ENCODE data around the gene RAB40AL. TPM values are rescaled to one million over a fixed set of nuclear protein-coding genes. Genes with fewer than 3 reads are reported as not detected.

RAB40AL gene
- total and polyA plus RNA-seq, 2 donors (not counting 1 experiment from before 2014, with no cell fraction given) = 0.34 to 0.48 TPM

DNA sequence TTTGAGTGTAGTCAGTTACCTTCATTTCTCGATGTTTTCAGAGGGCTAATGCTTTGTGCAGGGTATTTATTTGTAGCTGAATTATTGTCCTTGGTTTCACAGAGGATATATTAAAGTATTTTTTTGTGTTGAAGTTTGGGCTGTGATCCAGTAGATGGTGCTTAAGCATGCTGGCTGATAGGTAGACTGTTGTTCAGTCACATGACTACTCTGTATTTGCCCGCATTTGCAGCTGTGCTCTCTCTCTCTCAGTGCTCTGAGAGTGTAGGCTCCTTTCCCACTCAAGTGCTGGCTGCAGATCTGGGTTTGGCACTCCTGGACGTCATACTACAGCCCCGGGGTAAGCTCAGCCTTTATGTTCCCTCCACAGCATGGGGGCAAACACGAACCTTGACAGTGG lies 21.7 kb downstream of the RAB40AL start:
- no peak overlapping the region for H3K27ac ChIP-seq (ENCODE audit: low read length in 2 of 2)
- no peaks in the 10 kb centered on the region for H3K36me3 ChIP-seq (replicated peaks in 1 of 2; ENCODE audit: control extremely low read depth in 1 of 2, control insufficient read depth in 1 of 2, extremely low read depth in 1 of 2, insufficient read depth in 2 of 2, low read length in 1 of 2)
- H3K4me3 Mint-ChIP-seq = no peak overlapping the region
- H3K79me2 ChIP-seq (ENCODE audit: control insufficient read depth, insufficient read depth, low read length) = no peaks in the 10 kb centered on the region
- no peak overlapping the region for H3K27ac Mint-ChIP-seq
- intact Hi-C loops (cut with micrococcal nuclease) = no loop called here
- H3K4me3 ChIP-seq (ENCODE audit: control extremely low read depth in 1 of 5, extremely low read depth in 1 of 5, insufficient read depth in 1 of 5, low read depth in 2 of 5, low read length in 4 of 5) = no peak overlapping the region
- no peaks in the 10 kb centered on the region for H3K27me3 Mint-ChIP-seq
- H3K4me1 ChIP-seq (ENCODE audit: control insufficient read depth in 2 of 2, insufficient read depth in 2 of 2, low read length in 2 of 2) = no peaks in the 10 kb centered on the region
- ATAC-seq (ENCODE audit: low read depth) (no peak), DNase-seq (no peak)
- ChIA-PET POLR2A (no interaction called here), CTCF (no interaction called here)
- no peaks in the 10 kb centered on the region for H3K27me3 ChIP-seq (replicated peaks in 1 of 4; ENCODE audit: control extremely low read depth in 1 of 4, control insufficient read depth in 3 of 4, insufficient read depth in 4 of 4, low read length in 3 of 4)
- H3K4me2 ChIP-seq (replicated peaks; ENCODE audit: low read depth, low read length, poor library complexity, severe bottlenecking) = no peak overlapping the region
- H3K9me3 ChIP-seq (ENCODE audit: control extremely low read depth in 1 of 3, control insufficient read depth in 2 of 3, insufficient read depth in 1 of 3, low read length in 2 of 3) = peaks cover 0 to 3% (median 0%) of the 10 kb centered on the region in 3 donors
- no peaks in the 10 kb centered on the region for H3K4me1 Mint-ChIP-seq
- 93% methylated on average over 3 of the region's 5 CpGs for WGBS (ENCODE audit: insufficient coverage)
- no peaks in the 10 kb centered on the region for H4K20me1 ChIP-seq (ENCODE audit: control insufficient read depth, insufficient read depth, low read length, poor library complexity, severe bottlenecking)
- no peaks in the 10 kb centered on the region for H3K9me3 Mint-ChIP-seq (ENCODE audit: insufficient read depth)
- H2AFZ ChIP-seq (ENCODE audit: insufficient read depth, low read depth, low read length, poor library complexity, severe bottlenecking) = no peak overlapping the region
- H3K9ac ChIP-seq (ENCODE audit: low read length) = no peak overlapping the region
- no peak for TF ChIP-seq EZH2 (IDR thresholded peaks at IDR 0.05; ENCODE audit: borderline replicate concordance, insufficient read depth, low read depth, low read length, poor library complexity, severe bottlenecking)
- TF ChIP-seq, protein P1, sequence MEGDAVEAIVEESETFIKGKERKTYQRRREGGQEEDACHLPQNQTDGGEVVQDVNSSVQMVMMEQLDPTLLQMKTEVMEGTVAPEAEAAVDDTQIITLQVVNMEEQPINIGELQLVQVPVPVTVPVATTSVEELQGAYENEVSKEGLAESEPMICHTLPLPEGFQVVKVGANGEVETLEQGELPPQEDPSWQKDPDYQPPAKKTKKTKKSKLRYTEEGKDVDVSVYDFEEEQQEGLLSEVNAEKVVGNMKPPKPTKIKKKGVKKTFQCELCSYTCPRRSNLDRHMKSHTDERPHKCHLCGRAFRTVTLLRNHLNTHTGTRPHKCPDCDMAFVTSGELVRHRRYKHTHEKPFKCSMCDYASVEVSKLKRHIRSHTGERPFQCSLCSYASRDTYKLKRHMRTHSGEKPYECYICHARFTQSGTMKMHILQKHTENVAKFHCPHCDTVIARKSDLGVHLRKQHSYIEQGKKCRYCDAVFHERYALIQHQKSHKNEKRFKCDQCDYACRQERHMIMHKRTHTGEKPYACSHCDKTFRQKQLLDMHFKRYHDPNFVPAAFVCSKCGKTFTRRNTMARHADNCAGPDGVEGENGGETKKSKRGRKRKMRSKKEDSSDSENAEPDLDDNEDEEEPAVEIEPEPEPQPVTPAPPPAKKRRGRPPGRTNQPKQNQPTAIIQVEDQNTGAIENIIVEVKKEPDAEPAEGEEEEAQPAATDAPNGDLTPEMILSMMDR (IDR thresholded peaks at IDR 0.05) = no peak

DNA sequence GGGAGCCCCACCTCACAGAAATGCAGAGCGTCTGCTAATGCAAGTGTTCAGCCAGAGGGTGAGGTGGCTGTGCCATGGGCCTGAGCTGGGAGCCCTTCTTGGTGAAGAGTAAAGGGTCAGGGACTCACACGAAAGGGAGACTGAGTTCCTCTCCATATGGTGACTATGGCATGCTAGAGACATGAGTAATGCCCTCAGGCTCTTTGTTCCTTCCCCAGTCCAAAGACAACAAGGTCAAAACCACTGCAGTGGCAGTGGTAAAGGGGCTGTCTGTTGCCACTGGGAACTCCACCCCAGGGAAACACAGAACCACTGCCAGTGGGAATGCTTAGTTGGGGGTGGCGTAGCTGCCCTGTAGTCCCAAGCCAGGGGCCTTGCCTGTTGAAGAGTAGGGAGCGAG lies 22.4 kb downstream of the RAB40AL start:
- Mint-ChIP-seq H3K4me1 (no peaks in the 10 kb centered on the region), H3K9me3 (ENCODE audit: insufficient read depth) (no peaks in the 10 kb centered on the region), H3K27ac (no peak overlapping the region), H3K4me3 (no peak overlapping the region), H3K27me3 (no peaks in the 10 kb centered on the region)
- H4K20me1 ChIP-seq (ENCODE audit: control insufficient read depth, insufficient read depth, low read length, poor library complexity, severe bottlenecking) = no peaks in the 10 kb centered on the region
- H3K4me2 ChIP-seq (replicated peaks; ENCODE audit: low read depth, low read length, poor library complexity, severe bottlenecking) = no peak overlapping the region
- no peak for ATAC-seq (ENCODE audit: low read depth)
- POLR2A ChIA-PET = no interaction called here
- no peak overlapping the region for H3K27ac ChIP-seq (ENCODE audit: low read length in 2 of 2)
- intact Hi-C loops (cut with micrococcal nuclease) = no loop called here
- no peaks in the 10 kb centered on the region for H3K27me3 ChIP-seq (replicated peaks in 1 of 4; ENCODE audit: control extremely low read depth in 1 of 4, control insufficient read depth in 3 of 4, insufficient read depth in 4 of 4, low read length in 3 of 4)
- no peaks in the 10 kb centered on the region for H3K36me3 ChIP-seq (replicated peaks in 1 of 2; ENCODE audit: control extremely low read depth in 1 of 2, control insufficient read depth in 1 of 2, extremely low read depth in 1 of 2, insufficient read depth in 2 of 2, low read length in 1 of 2)
- DNase-seq = no peak
- no peak overlapping the region for H2AFZ ChIP-seq (ENCODE audit: insufficient read depth, low read depth, low read length, poor library complexity, severe bottlenecking)
- CTCF ChIA-PET = no interaction called here
- H3K4me3 ChIP-seq (ENCODE audit: control extremely low read depth in 1 of 5, extremely low read depth in 1 of 5, insufficient read depth in 1 of 5, low read depth in 2 of 5, low read length in 4 of 5) = no peak overlapping the region
- no peak overlapping the region for H3K9ac ChIP-seq (ENCODE audit: low read length)
- TF ChIP-seq EZH2 (IDR thresholded peaks at IDR 0.05; ENCODE audit: borderline replicate concordance, insufficient read depth, low read depth, low read length, poor library complexity, severe bottlenecking) = no peak
- TF ChIP-seq, protein P1 (IDR thresholded peaks at IDR 0.05) = no peak
- WGBS (ENCODE audit: insufficient coverage) = 100% methylated on average over 2 of the region's 4 CpGs
- peaks cover 0 to 3% (median 0%) of the 10 kb centered on the region in 3 donors for H3K9me3 ChIP-seq (ENCODE audit: control extremely low read depth in 1 of 3, control insufficient read depth in 2 of 3, insufficient read depth in 1 of 3, low read length in 2 of 3)
- no peaks in the 10 kb centered on the region for H3K79me2 ChIP-seq (ENCODE audit: control insufficient read depth, insufficient read depth, low read length)
- no peaks in the 10 kb centered on the region for H3K4me1 ChIP-seq (ENCODE audit: control insufficient read depth in 2 of 2, insufficient read depth in 2 of 2, low read length in 2 of 2)

Measured in B cell (primary cell).